ENCODE data around the gene PSMD5. TPM values are rescaled to one million over a fixed set of nuclear protein-coding genes. Genes with fewer than 3 reads are reported as not detected.

PSMD5 gene
- total RNA-seq, 2 experiments from 2014 or later, result 52.3 to 55.3 TPM

Other genes starting within 250 kb of the PSMD5 start
- gene MEGF9, start 128.5 kb downstream of the PSMD5 start, total RNA-seq, result 1 to 10 TPM; 3.0 to 3.2 TPM
- 10 to 100 TPM; 68.8 to 68.9 TPM for gene FBXW2, start 49.5 kb downstream of the PSMD5 start, total RNA-seq
- 100 to 1,000 TPM; 210 to 216 TPM for gene PHF19, start 34.3 kb upstream of the PSMD5 start, total RNA-seq
- 100 to 1,000 TPM; 147 to 150 TPM for gene TRAF1, start 83.9 kb upstream of the PSMD5 start, total RNA-seq
- 1 to 10 TPM; 1.9 to 3.4 TPM for gene C5, start 207.4 kb upstream of the PSMD5 start, total RNA-seq
- 10 to 100 TPM; 62.8 to 69.8 TPM for gene CNTRL, start 232.0 kb upstream of the PSMD5 start, total RNA-seq

All from activated CD8-positive, alpha-beta T cell treated with anti-CD3 and anti-CD28 coated beads for 36 hours (primary cell).